PC-3 (cell line): ENCODE data around the gene SALL4. TPM values are rescaled to one million over a fixed set of nuclear protein-coding genes. Genes with fewer than 3 reads are reported as not detected.

Source experiments
- ATAC-seq: fragments of 200-7000 bp; cut with Tn5 transposase; 2 replicates; pipeline ENCODE4 v1.9.1; 2020; ENCODE audit warnings: mild to moderate bottlenecking, moderate library complexity
- BruUV-seq: library from RNA; stranded (reverse); fragments of 400-500 nt; replicated peaks from 2 replicates; lab custom pipeline; 2021; lab: Mats Ljungman, UMichigan
- CTCF ChIA-PET: fragments of 300-600 bp; sonication (Branson Sonifier 250); formaldehyde crosslinking; loops from one replicate; lab custom pipeline; 2022; ENCODE audit warnings: antibody characterized with exemption; lab: Charles Lee
- POLR2A ChIA-PET: fragments of 300-600 bp; sonication (Branson Sonifier 250); formaldehyde crosslinking; loops from one replicate; lab custom pipeline; 2022; ENCODE audit warnings: antibody characterized with exemption; ENCODE audit not compliant: unreplicated experiment; lab: Charles Lee
- DNase-seq: peaks from one replicate; pipeline ENCODE4 v3.0.0-alpha.2; 2015
- H2AFZ ChIP-seq: fragments of 300-600 bp; sonication (generic); 2 replicates; pipeline ENCODE4 v1.6.0; 2016; ENCODE audit warnings: antibody characterized with exemption, low read length
- H3F3A ChIP-seq: fragments of 300-600 bp; sonication (generic); one replicate; pipeline ENCODE4 v1.6.0; 2017; ENCODE audit warnings: antibody characterized with exemption, low read length, control low read depth, mild to moderate bottlenecking; ENCODE audit not compliant: unreplicated experiment
- H3K27ac ChIP-seq: fragments of 300-600 bp; sonication (generic); 2 replicates; pipeline ENCODE4 v1.5.1; 2016; ENCODE audit warnings: mild to moderate bottlenecking, low read length
- H3K27me3 ChIP-seq: fragments of 300-600 bp; sonication (generic); 2 replicates; pipeline ENCODE4 v1.6.1; 2016; ENCODE audit warnings: low read length, mixed read lengths
- H3K36me3 ChIP-seq: fragments of 300-600 bp; sonication (generic); 2 replicates; pipeline ENCODE4 v1.6.1; 2016; ENCODE audit warnings: low read depth, mixed run types, low read length, mixed read lengths
- H3K4me1 ChIP-seq: fragments of 300-600 bp; sonication (generic); 2 replicates; pipeline ENCODE4 v1.5.1; 2016; ENCODE audit warnings: low read length; ENCODE audit not compliant: insufficient read depth
- H3K4me2 ChIP-seq: fragments of 300-600 bp; sonication (generic); 2 replicates; pipeline ENCODE4 v1.6.0; 2016; ENCODE audit warnings: low read length
- H3K4me3 ChIP-seq: fragments of 300-600 bp; sonication (generic); 2 replicates; pipeline ENCODE4 v1.5.1; 2016; ENCODE audit warnings: mild to moderate bottlenecking, low read length, mixed read lengths
- H3K79me2 ChIP-seq: fragments of 300-600 bp; sonication (generic); 2 replicates; pipeline ENCODE4 v1.6.1; 2017; ENCODE audit warnings: low read length, mixed read lengths
- H3K9ac ChIP-seq: fragments of 300-600 bp; sonication (generic); 2 replicates; pipeline ENCODE4 v1.6.0; 2016; ENCODE audit warnings: mild to moderate bottlenecking, low read length
- H3K9me2 ChIP-seq: fragments of 300-600 bp; sonication (generic); replicated peaks from 2 replicates; pipeline ENCODE4 v1.6.1; 2016; ENCODE audit warnings: mixed run types, low read length, mixed read lengths
- H3K9me3 ChIP-seq: fragments of 300-600 bp; sonication (generic); 2 replicates; pipeline ENCODE4 v1.6.1; 2016; ENCODE audit warnings: low read length, mixed read lengths
- H4K20me1 ChIP-seq: fragments of 300-600 bp; sonication (generic); 2 replicates; pipeline ENCODE4 v1.6.1; 2016; ENCODE audit warnings: low read length, mixed read lengths
- CTCF ChIP-seq: fragments of 300-600 bp; sonication (generic); conservative IDR thresholded peaks from 2 replicates; pipeline ENCODE4 v1.5.1; 2017; ENCODE audit warnings: antibody characterized with exemption, low read depth, mild to moderate bottlenecking, low read length
- EZH2 ChIP-seq: fragments of 300-600 bp; sonication (generic); IDR thresholded peaks from one replicate; pipeline ENCODE4 v1.6.1; 2017; ENCODE audit warnings: antibody characterized with exemption, mild to moderate bottlenecking, low read length; ENCODE audit not compliant: unreplicated experiment
- EZH2phosphoT487 ChIP-seq: fragments of 300-600 bp; sonication (generic); IDR thresholded peaks from 2 replicates; pipeline ENCODE4 v1.6.1; 2018; ENCODE audit warnings: mild to moderate bottlenecking, antibody characterized with exemption, low read length, borderline replicate concordance
- intact Hi-C: fragments of 100-400 bp; cut with micrococcal nuclease; formaldehyde crosslinking; loops from 2 replicates; pipeline ENCODE4 v1.9.0; 2023
- total RNA-seq: library from RNA; depleted of rRNA; stranded (reverse); fragments of >200 nt; gene quantifications from 2 replicates; pipeline ENCODE4 v1.2.3, GENCODE V29; 2014

Gene SALL4
- total RNA-seq, 1 experiment from 2014 or later: 3.1 TPM

DNA sequence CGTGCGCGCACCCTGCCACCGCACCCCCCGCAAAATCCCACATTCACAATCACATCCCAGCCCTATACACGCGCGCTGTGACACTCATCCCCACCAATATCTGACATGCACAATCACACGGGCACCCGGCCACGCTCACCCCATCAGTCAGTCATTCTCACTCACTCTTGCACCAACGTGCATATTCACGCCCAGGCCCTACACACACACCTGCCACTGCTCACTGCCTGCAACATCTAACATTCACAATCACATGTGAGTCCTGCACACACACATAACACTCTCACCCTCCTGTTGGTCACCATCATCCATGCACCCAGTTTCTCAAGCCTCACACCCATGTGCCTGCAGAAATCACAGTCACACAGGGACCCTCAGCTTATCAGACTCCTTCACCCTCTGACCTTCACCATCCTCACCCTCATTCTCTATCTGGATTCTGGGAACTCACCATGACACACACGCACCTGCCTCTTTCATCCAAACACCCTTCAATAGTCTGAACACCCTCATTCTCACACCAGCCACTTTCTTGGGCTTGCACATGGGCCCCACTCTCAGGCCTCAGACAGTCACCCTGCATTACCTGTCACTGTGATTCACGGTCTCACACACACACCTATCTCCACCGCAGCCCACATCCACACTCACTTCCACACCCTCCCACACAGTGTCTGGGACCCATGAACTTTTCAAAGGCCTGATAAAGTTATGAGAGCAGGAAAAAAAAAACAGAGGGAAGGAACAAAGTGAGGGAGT lies 33.4 kb downstream of the SALL4 start:
- peak overlapping the region; percentile 48 for H2AFZ ChIP-seq
- DNase-seq (no peak), ATAC-seq (no peak)
- H3K4me2 ChIP-seq: peak overlapping the region; percentile 41
- H4K20me1 ChIP-seq: no peaks in the 10 kb centered on the region
- intact Hi-C loops: loop anchor here (5.0 kb wide), 1 partner anchor 132 kb away; no protein-coding TSS in a partner anchor
- H3F3A ChIP-seq: no peaks in the 10 kb centered on the region
- peaks cover 34% of the 10 kb centered on the region for H3K79me2 ChIP-seq
- H3K9me2 ChIP-seq: no peaks in the 10 kb centered on the region
- no peaks in the 10 kb centered on the region for H3K36me3 ChIP-seq
- ChIA-PET CTCF (no interaction called here), POLR2A (interaction anchor here (0.6 kb wide), 1 partner anchor 422 kb away, joined by 5 read pairs; no protein-coding TSS in a partner anchor)
- H3K27me3 ChIP-seq: no peaks in the 10 kb centered on the region
- H3K4me1 ChIP-seq: peaks cover 9% of the 10 kb centered on the region
- H3K27ac ChIP-seq: no peak overlapping the region
- H3K4me3 ChIP-seq: no peak overlapping the region
- TF ChIP-seq CTCF: no peak
- TF ChIP-seq EZH2phosphoT487: no peak
- no peak for TF ChIP-seq EZH2
- no TSS peak for BruUV-seq
- H3K9me3 ChIP-seq: no peaks in the 10 kb centered on the region
- H3K9ac ChIP-seq: no peak overlapping the region

DNA sequence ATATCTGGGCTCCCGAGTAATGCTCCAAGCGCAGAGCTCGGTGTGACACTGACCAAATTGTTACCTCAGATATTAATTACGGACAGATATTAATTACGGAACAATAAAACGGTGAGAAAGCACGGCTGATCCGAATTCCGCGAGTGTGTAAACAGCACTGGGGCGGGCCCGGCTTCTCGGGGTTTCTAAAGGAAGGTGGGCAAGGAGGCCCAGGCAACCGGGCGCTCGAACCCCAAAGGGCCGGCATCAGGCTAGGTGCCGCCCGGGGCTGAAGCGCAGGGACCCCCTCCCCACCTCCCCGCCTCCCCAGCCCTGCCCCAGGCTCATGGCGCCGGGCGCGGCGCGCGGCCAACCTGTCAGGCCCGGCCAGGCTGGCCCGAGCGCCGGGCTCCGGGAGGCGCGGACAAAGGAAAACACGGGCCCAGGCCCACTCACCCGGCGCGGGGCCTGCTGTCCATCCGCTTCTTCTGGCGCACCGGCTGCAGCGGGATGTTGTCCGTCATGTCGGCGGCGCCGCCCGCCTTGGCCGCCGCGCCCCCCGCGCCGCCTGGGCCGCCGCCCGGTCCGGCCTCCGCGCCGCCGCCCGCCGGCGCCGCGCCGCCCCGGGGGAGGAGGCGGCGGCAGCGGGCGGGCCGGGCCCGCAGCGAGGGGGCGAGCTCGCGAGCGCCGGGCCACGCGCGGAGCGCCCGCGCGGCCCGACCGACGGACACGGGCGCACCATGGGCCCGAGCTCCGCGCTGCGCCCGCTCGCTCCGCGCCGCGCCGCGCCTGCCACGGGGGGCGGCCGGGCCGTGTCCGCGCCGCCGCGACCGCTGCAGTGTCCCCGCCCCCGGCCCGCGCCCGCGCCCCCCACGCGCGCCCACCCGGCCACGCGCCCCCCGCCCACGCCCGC lies 34.2 kb downstream of the SALL4 start, which contains the start of gene ATP9A:
ATP9A (minus strand) TSS at position 524 of the 892 bp plus-strand sequence; CDS start at position 503, 21 bp downstream.
- TF ChIP-seq CTCF (peak; percentile 32; the same call in 1 of the 2 replicates), EZH2phosphoT487 (no peak), EZH2 (no peak)
- Histone ChIP-seq H3F3A (no peaks in the 10 kb centered on the region), H3K4me3 (peak within 1 kb of the TSS; percentile 91), H3K9ac (peak within 1 kb of the TSS; percentile 93), H3K9me3 (no peaks in the 10 kb centered on the region), H3K27ac (peak within 1 kb of the TSS; percentile 56), H4K20me1 (no peaks in the 10 kb centered on the region), H3K27me3 (no peaks in the 10 kb centered on the region), H3K4me2 (peak within 1 kb of the TSS; percentile 98), H3K36me3 (no peaks in the 10 kb centered on the region), H3K79me2 (peaks cover 42% of the 10 kb centered on the region), H3K4me1 (peaks cover 9% of the 10 kb centered on the region), H3K9me2 (no peaks in the 10 kb centered on the region), H2AFZ (peak within 1 kb of the TSS; percentile 81)
- no TSS peak for BruUV-seq
- ChIA-PET CTCF (no interaction called here), POLR2A (no interaction called here)
- ATAC-seq (peak; percentile 6), DNase-seq (peak; percentile 49)
- intact Hi-C loops: loop anchor here (1.0 to 5.0 kb wide), 3 partner anchors 16 to 131 kb away; no protein-coding TSS in a partner anchor
